ENCODE results near the gene SARNP. TPM values are rescaled to one million over a fixed set of nuclear protein-coding genes. Genes with fewer than 3 reads are reported as not detected.

The SARNP gene
- total RNA-seq, 1 donor from 2014 or later: 141 TPM

DNA sequence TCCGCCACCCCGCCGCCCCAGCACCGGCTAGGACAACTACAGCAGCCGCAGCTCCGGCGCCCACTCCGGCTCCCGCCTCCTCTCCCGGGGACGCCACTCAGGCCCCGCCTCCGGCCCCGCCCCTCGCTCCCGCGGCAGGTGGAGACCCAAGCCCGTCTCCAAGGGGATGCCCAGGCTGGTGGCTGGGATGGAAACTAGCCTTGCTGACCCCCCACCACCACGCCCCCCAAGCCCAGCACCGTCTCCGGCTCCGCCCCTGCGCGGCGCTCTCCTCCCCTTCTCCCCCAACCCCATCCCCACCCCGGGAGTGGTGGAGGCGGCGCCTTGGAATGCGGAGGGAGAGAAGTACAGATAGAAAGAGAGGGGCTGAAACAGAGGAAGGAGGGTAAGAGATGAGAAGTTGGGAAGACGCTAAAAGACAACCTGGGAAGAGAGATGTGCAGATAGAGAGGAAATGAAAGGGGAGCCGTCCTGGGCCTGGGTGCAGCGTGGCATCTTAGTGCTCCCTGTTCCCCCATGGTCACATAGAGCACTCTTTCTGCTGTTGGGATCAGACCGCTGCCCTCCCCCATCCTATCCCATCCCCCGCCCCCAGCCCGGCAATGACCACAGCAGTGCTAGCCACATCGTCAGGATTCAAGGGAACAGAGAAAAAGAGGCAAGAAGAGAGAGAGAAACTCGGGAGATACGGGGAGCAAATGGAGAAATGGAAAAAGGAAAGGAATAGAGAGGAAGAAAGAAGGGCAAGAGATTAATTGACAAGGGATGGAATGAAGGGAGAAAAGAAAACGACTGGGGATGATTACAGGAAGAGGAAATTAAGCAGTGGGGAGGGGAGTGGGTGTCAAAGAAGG is 109.5 kb downstream of the SARNP start, which contains the start of gene ITGA7:
ITGA7 (minus strand) TSS at position 64 of the 854 bp plus-strand sequence. CDS start 222 bp downstream, outside the sequence.
- Histone ChIP-seq H3K36me3 (ENCODE audit: control insufficient read depth, insufficient read depth, low read length) (no peaks in the 10 kb centered on the region), H3K4me3 (ENCODE audit: low read depth, low read length) (peak within 1 kb of the TSS; percentile 48), H3K27me3 (ENCODE audit: control insufficient read depth, insufficient read depth, low read length) (peaks cover 6% of the 10 kb centered on the region)
- no peak for TF ChIP-seq CTCF (IDR thresholded peaks at IDR 0.05; ENCODE audit: insufficient read depth, low read length, poor library complexity, severe bottlenecking)
- DNase-seq (ENCODE audit: low read depth): no peak

Other genes with a start within 250 kb of the SARNP start
- gene OR2AP1, start 245.3 kb downstream of the SARNP start, total RNA-seq: not detected in 2 replicates
- gene OR10P1, start 180.8 kb downstream of the SARNP start, total RNA-seq: not detected in 2 replicates
- gene ITGA7, start 109.8 kb downstream of the SARNP start, total RNA-seq: 2.0 and 6.4 TPM in 2 replicates
- 109 and 131 TPM in 2 replicates for gene BLOC1S1, start 101.7 kb downstream of the SARNP start, total RNA-seq
- 3.6 and 4.7 TPM in 2 replicates for gene RDH5, start 97.3 kb downstream of the SARNP start, total RNA-seq
- gene CD63, start 88.7 kb downstream of the SARNP start, total RNA-seq: 1,013 and 1,149 TPM in 2 replicates
- 5.4 and 10.7 TPM in 2 replicates for gene GDF11, start 74.6 kb downstream of the SARNP start, total RNA-seq
- gene ORMDL2, start 317 bp upstream of the SARNP start, total RNA-seq: 37.0 and 42.6 TPM in 2 replicates
- gene DNAJC14, start 11.9 kb upstream of the SARNP start, total RNA-seq: 35.3 and 36.9 TPM in 2 replicates
- 0.07 and 0.08 TPM in 2 replicates for gene MMP19, start 25.2 kb upstream of the SARNP start, total RNA-seq
- 43.5 and 47.6 TPM in 2 replicates for gene PYM1, start 110.2 kb upstream of the SARNP start, total RNA-seq
- gene DGKA, start 113.4 kb upstream of the SARNP start, total RNA-seq: 59.4 and 60.9 TPM in 2 replicates
- gene PMEL, start 148.3 kb upstream of the SARNP start, total RNA-seq: 0.96 and 1.1 TPM in 2 replicates
- 21.4 and 23.2 TPM in 2 replicates for gene CDK2, start 149.1 kb upstream of the SARNP start, total RNA-seq
- gene RAB5B, start 156.4 kb upstream of the SARNP start, total RNA-seq: 78.2 and 81.0 TPM in 2 replicates
- gene SUOX, start 179.6 kb upstream of the SARNP start, total RNA-seq: 12.0 and 18.0 TPM in 2 replicates
- 5.7 and 5.8 TPM in 2 replicates for gene IKZF4, start 203.3 kb upstream of the SARNP start, total RNA-seq
- 1,382 and 1,633 TPM in 2 replicates for gene RPS26, start 224.2 kb upstream of the SARNP start, total RNA-seq

Measured in kidney epithelial cell (primary cell).